ENCODE measurements around the gene IGF2R.

The IGF2R gene

GRCh38 chr6:159971341-159972178 lies 2.7 kb downstream of the IGF2R start:
- TF ChIP-seq CTCF (IDR thresholded peaks at IDR 0.05; ENCODE audit: insufficient read depth, missing control alignments): no peak

GRCh38 chr6:159972506-159973268 lies 3.8 kb downstream of the IGF2R start:
- no peak for TF ChIP-seq CTCF (IDR thresholded peaks at IDR 0.05; ENCODE audit: insufficient read depth, missing control alignments)
- no peak for FAIRE-seq
- no peak for DNase-seq (ENCODE audit: insufficient read length, low spot score)

More at GRCh38 chr6:159971341-159972178, 2.7 kb downstream of the IGF2R start:
- DNase-seq (ENCODE audit: insufficient read length, low spot score): no peak
- no peak for FAIRE-seq

- no peak for TF ChIP-seq CTCF (IDR thresholded peaks at IDR 0.05; ENCODE audit: insufficient read depth, missing control alignments)
- no peak for FAIRE-seq
- no peak for DNase-seq (ENCODE audit: insufficient read length, low spot score)
Observed at GRCh38 chr6:159973406-159973805, 4.5 kb downstream of the IGF2R start.

- no peak for TF ChIP-seq CTCF (IDR thresholded peaks at IDR 0.05; ENCODE audit: insufficient read depth, missing control alignments)
- FAIRE-seq (no peak), DNase-seq (ENCODE audit: insufficient read length, low spot score) (no peak)
Observed at GRCh38 chr6:159973951-159974350, 5.1 kb downstream of the IGF2R start.

GRCh38 chr6:159974932-159975331 lies 6.0 kb downstream of the IGF2R start:
- no peak for DNase-seq (ENCODE audit: insufficient read length, low spot score)
- TF ChIP-seq CTCF (IDR thresholded peaks at IDR 0.05; ENCODE audit: insufficient read depth, missing control alignments): no peak
- FAIRE-seq: no peak

- no peak for DNase-seq (ENCODE audit: insufficient read length, low spot score)
- no peak for TF ChIP-seq CTCF (IDR thresholded peaks at IDR 0.05; ENCODE audit: insufficient read depth, missing control alignments)
- FAIRE-seq: no peak
Observed at GRCh38 chr6:159976686-159977254, 7.9 kb downstream of the IGF2R start.
